Stimulated activated CD8-positive, alpha-beta memory T cell treated with anti-CD3 and anti-CD28 coated beads, Interleukin-4, amount 100 ng/mL, for 4 hours (primary cell): ENCODE data around the gene CUX1.

Experiments
- DNase-seq, 2 donors: peaks; one replicate each; pipeline ENCODE4 v3.0.0-alpha.2; 2020; ENCODE audit warnings: low read depth in 2 of 2, low spot score in 1 of 2

The CUX1 gene

GRCh38 chr7:101952355-101953247 lies 135.2 kb downstream of the CUX1 start:
- DNase-seq = no peak

GRCh38 chr7:101953248-101953819 lies 135.9 kb downstream of the CUX1 start:
- DNase-seq = no peak

DNA sequence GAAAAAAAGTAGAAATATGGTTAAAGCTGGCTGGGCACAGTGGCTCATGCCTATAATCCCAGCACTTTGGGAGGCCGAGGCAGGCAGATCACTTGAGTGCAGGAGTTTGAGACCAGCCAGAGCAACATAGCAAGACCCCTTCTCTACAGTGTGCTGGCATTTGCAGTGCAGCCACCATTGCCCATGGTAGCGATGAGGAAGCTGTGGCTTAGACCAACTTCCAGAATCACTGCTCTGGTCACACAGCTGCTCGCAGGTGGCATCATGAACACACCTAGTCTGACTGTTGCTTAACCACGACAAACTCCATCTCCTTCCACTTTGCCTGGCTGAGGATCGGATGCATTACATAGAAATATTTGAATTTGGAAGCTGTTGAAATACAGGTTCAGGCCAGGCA lies 137.1 kb downstream of the CUX1 start:
- no peak for DNase-seq

GRCh38 chr7:101956130-101956529 lies 138.7 kb downstream of the CUX1 start:
- DNase-seq = no peak

- no peak for DNase-seq
Observed at GRCh38 chr7:101957744-101958525, 140.5 kb downstream of the CUX1 start.

GRCh38 chr7:101959342-101959741 lies 141.9 kb downstream of the CUX1 start:
- DNase-seq = no peak

DNA sequence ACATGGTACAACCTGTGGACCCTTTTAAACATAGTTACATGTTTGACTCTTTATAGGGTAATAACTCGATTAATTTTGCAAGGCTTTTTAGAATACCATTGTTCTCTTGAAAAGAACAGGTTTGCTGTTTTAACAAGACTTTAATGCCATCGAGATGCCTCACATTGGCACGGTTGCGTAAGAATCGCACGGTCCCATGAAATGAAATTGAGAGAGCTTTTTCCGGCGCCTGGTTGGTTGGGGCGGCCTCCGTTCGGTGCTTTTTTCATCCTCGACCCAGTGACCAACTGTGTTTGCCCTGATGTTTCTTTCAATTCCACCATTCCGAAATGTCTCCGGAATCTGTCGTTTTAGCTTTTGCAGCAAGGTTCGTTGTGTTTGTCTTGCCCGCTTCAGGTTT lies 142.4 kb downstream of the CUX1 start:
- DNase-seq = no peak

- no peak for DNase-seq
Observed at GRCh38 chr7:101960323-101960722, 142.9 kb downstream of the CUX1 start.

GRCh38 chr7:101960985-101961708 lies 143.7 kb downstream of the CUX1 start:
- DNase-seq = no peak

GRCh38 chr7:101961811-101962210 lies 144.4 kb downstream of the CUX1 start:
- DNase-seq = no peak

DNA sequence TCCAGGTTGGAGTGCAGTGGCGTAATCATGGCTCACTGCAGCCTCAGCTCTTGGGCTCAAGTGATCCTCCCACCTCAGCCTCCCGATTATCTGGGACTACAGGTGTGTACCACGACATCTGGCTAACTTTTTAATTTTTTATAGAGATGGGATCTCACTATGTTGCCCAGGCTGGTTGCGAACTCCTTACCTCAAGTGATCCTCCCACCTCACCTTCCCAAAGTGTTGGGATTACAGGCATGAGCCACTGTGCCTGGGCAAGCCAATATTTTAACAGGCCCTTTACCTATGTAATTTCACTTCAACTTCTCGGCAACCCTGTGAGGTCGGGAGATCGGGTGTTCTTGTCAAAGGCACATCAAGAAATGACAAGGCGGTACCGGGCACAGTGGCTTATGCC lies 146.3 kb downstream of the CUX1 start:
- DNase-seq = no peak

- no peak for DNase-seq
Observed at GRCh38 chr7:101964680-101965452, 147.4 kb downstream of the CUX1 start.

- DNase-seq = no peak
Observed at GRCh38 chr7:101968720-101969466, 151.5 kb downstream of the CUX1 start.

- DNase-seq = no peak
Observed at GRCh38 chr7:101969997-101970585, 152.7 kb downstream of the CUX1 start.

DNA sequence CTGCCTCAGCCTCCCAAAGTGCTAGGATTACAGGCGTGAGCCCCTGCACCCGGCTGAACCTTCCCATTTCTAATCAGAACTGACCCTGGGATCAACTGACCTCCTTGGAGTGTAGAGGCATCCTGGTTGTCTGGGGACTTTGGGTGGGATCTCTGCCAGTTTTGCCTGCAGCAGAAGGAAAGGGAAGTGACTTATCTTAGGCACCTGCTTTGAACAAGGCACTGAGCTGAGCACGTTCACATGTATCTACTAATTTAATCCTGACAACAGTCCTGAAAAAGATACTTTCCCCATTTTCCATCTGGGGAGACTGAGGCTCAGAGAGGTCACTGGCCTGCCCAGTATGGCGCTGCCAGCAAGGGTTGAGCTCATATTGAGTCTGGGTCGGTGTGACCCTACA lies 153.4 kb downstream of the CUX1 start:
- no peak for DNase-seq

DNA sequence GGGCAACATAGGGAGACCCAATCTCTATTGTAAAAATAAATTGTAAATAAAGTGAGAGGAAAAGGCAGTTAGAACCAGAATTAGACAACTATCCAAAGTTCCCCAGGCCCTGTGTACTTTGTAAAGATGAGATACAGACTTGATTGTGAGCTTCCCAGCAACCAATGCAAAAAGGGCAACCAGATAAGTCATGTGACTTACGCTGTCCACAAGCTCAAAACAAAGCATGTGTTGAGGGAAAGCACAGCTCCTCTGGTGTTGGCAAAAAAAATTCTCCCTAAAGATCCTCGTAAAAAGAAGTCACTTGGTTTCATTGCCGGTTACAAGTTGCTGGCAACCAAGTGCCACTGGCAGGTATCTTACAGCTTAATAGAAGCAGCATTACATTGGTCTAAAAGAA lies 154.0 kb downstream of the CUX1 start:
- no peak for DNase-seq

GRCh38 chr7:101972627-101973026 lies 155.2 kb downstream of the CUX1 start:
- DNase-seq = no peak

- no peak for DNase-seq
Observed at GRCh38 chr7:101973130-101973529, 155.7 kb downstream of the CUX1 start.

GRCh38 chr7:101974393-101974792 lies 157.0 kb downstream of the CUX1 start:
- DNase-seq = no peak
